CD4-positive, alpha-beta T cell treated with Interleukin-17A for 1 hour (primary cell): ENCODE results near the gene CABP1.
"Not testable (repeated sequence)": the region's sequence is repeated elsewhere in the genome, so short reads cannot be mapped to it uniquely, and the experiment has no call there.

Experiments
- DNase-seq: peaks from one replicate; pipeline ENCODE4 v3.0.0-alpha.2; 2020

The CABP1 gene

GRCh38 chr12:120668868-120669840 is 28.7 kb downstream of the CABP1 start:
- DNase-seq: no peak

- DNase-seq: not testable (repeated sequence)
These were observed 29.8 kb downstream of the CABP1 start for GRCh38 chr12:120670237-120670636.

GRCh38 chr12:120670667-120671066 is 30.2 kb downstream of the CABP1 start:
- DNase-seq: no peak

GRCh38 chr12:120674097-120674636 is 33.7 kb downstream of the CABP1 start:
- DNase-seq: no peak

GRCh38 chr12:120677765-120678473 is 37.5 kb downstream of the CABP1 start:
- DNase-seq: no peak

GRCh38 chr12:120678572-120678971 is 38.1 kb downstream of the CABP1 start:
- DNase-seq: no peak

GRCh38 chr12:120680165-120680738 is 39.8 kb downstream of the CABP1 start:
- no peak for DNase-seq

GRCh38 chr12:120684523-120684932 is 44.1 kb downstream of the CABP1 start:
- DNase-seq: no peak

- no peak for DNase-seq
These were observed 45.1 kb downstream of the CABP1 start for GRCh38 chr12:120685522-120685921.

- peak; percentile 97 for DNase-seq
These were observed 45.8 kb downstream of the CABP1 start for GRCh38 chr12:120686151-120686689.

GRCh38 chr12:120686690-120687577 is 46.5 kb downstream of the CABP1 start, which contains the start of gene MLEC:
TSS of gene MLEC (plus strand) at chr12:120687149. CDS start at chr12:120687297, 148 bp downstream.
- peak; percentile 99 for DNase-seq

- DNase-seq: peak; percentile 41
These were observed 47.3 kb downstream of the CABP1 start for GRCh38 chr12:120687578-120688289.

- no peak for DNase-seq
These were observed 48.2 kb downstream of the CABP1 start for GRCh38 chr12:120688527-120689071.

GRCh38 chr12:120689397-120690082 is 49.1 kb downstream of the CABP1 start:
- no peak for DNase-seq

GRCh38 chr12:120690083-120690450 is 49.6 kb downstream of the CABP1 start:
- no peak for DNase-seq

- DNase-seq: no peak
These were observed 50.6 kb downstream of the CABP1 start for GRCh38 chr12:120690978-120691377.

- no peak for DNase-seq
These were observed 52.2 kb downstream of the CABP1 start for GRCh38 chr12:120692524-120693033.

GRCh38 chr12:120693848-120694247 is 53.4 kb downstream of the CABP1 start:
- no peak for DNase-seq

GRCh38 chr12:120696626-120697025 is 56.2 kb downstream of the CABP1 start:
- DNase-seq: no peak

- no peak for DNase-seq
These were observed 56.9 kb downstream of the CABP1 start for GRCh38 chr12:120697344-120697743.
